HG02973 (cell line): ENCODE results near the gene TOMM22.

Source experiments
- ATAC-seq: cut with Tn5 transposase; IDR thresholded peaks from one replicate; pipeline ENCODE4 v1.9.1; 2021; ENCODE audit warnings: moderate library complexity; ENCODE audit not compliant: unreplicated experiment

Gene TOMM22

DNA sequence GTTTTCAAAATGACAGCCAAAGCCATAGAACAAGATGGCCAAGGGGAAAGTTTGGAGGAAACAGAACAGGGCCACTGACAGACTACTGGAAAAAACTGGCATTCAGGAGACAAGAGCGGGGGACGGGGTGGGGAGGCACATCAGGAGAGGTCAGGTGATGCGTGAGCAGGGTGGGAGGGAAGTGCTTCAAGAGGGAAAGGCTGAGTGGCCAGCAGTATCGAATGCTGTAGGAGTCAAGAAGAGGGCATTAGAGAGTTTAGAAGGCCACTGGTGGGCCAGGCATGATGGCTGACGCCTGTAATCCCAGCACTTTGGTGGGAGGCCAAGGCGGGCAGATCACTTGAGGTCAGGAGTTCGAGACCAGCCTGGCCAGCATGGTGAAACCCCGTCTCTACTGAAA is 32.2 kb downstream of the TOMM22 start:
- ATAC-seq = no peak

- no peak for ATAC-seq
Measured at GRCh38 chr22:38715176-38715764, 33.5 kb downstream of the TOMM22 start.

DNA sequence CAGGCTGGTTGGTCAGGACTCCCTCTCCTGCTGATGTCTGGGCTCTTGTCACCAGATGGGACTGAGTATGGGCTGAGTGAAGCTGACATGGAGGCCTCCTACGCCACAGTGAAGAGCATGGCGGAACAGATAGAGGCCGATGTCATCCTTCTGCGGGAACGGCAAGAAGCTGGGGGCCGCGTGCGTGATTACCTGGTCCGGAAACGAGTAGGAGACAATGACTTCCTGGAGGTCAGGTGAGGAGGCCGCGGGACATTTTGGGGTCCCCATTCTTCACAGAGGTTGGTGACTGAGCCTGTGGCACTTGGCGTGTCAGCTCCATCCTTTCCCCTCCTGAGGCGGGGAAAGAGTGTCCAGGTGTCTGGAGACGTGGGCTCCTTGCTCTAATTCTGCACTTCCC is 34.1 kb downstream of the TOMM22 start:
- ATAC-seq = no peak

- ATAC-seq = no peak
Measured at GRCh38 chr22:38716271-38716670, 34.5 kb downstream of the TOMM22 start.

GRCh38 chr22:38716826-38717225 is 35.1 kb downstream of the TOMM22 start:
- ATAC-seq = no peak

DNA sequence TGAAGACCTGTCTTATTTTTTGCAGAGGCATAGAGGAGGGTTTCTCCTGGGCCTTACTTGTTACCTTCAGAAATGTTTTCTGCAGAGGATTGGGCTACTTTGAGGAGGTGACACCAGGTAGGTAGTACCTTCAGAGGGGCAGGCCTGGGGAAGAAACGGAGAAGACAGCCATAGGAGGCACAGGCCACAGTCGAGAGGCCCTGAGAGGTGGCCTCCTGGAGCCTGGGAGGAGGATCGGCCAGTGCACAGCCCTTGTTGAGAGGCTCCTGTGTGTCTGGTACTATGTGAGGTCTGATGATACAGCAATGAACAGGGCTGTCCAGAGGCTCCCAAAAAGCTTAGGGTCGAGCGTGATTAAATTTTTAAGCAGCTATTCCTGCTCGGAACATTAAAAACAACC is 35.5 kb downstream of the TOMM22 start:
- ATAC-seq = no peak

GRCh38 chr22:38718414-38718813 is 36.7 kb downstream of the TOMM22 start:
- ATAC-seq = no peak

DNA sequence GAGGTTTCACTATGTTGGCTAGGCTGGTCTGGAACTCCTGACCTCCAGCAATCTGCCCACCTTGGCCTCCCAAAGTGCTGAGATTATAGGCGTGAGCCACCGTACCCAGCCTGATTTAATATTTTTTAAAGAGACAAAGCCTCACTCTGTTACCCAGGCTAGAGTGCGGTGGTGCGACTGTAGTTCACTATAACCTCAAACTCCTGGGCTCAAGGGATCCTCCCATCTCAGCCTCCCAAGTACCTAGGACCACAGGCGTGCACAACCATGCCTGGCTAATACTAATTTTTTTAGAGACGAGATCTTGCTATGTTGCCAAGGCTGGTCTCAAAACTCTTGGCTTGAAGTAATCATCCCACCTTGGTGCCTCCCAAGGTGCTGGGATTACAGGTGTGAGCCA is 37.4 kb downstream of the TOMM22 start:
- ATAC-seq = no peak

GRCh38 chr22:38720350-38720749 is 38.6 kb downstream of the TOMM22 start:
- no peak for ATAC-seq

DNA sequence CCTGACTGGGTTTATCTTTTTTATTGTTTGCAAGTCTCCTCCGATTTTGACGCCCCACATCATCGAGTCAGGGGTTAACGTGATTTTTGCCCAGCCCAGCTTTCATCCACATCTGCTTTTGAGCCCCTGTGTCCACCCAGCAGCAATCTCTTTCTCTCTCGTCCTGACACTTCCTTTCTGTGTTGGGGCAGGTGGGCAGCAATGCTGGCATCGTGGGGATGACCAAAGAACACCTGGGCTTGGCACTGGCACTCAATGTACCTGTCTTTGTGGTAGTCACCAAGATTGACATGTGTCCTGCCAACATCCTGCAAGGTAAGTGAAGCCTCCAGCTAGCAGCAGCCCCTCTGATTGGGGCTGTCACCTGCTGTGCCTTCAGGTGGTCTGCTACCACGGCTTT is 39.8 kb downstream of the TOMM22 start:
- ATAC-seq = no peak

DNA sequence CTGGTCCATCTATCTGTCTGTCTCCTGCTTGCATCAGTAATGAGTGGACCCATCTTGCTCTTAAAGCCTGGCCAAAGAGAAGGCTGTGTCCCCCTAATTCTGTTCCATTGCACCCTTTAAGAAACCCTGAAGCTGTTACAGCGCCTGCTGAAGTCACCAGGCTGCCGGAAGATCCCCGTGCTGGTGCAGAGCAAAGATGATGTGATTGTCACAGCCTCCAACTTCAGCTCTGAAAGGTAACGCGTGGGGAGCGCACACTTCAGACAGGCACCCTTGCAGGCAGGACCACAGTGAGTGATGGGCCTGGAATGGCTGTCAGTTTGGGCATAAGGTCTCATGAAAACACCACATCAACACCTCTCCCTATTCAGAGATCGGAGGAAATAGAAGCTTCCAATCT is 42.4 kb downstream of the TOMM22 start:
- ATAC-seq = no peak

DNA sequence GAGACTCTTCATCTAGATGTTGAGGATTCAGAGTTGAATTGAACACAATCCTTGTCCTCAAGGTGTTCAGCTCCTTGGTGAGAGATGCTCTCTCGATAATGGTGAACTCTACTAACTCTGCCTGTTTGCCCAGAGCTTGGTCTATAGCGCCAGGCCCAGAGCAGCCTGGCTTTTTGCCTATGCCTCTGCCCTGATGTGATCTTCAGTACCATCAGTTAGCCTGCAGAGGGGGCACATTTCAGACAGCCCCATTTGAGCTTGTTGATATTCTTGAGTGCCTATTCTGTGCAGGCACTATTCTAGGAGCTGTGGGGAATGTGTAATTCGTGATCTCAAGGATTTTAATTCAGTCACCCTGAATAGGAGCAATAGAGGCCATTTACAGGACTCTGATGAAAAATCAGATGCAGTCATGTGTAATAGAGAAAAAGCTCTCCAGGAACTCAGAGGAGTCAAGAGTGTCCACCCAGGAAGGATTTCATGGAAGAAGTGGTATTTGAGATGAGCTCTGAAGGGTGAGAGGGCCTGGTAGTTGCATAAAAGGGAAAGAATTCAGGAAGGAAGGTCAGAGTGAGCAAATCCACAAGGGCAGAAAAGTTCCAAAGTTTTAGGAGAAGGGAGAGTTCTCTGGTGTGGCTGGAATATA is 43.3 kb downstream of the TOMM22 start:
- no peak for ATAC-seq

- ATAC-seq = no peak
Measured at GRCh38 chr22:38725900-38726655, 44.3 kb downstream of the TOMM22 start.

DNA sequence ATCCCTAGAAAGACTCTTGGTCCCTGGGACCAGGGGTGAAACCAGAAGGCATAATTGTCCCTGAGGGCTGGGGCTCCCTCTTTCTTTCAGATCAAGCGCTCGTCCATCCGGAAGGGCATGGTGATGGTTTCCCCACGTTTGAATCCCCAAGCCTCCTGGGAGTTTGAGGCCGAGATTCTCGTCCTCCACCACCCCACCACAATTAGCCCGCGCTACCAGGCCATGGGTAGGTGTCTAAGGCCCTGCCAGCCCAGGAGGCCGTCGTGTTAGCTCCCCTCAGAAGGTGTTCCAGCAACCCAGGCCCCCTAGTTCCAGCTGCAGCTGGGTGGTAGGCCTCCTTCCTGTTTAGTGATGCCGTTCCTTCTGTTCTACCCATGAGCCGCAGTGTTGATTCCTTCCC is 45.4 kb downstream of the TOMM22 start:
- ATAC-seq = no peak

GRCh38 chr22:38727530-38728451 is 46.0 kb downstream of the TOMM22 start:
- no peak for ATAC-seq

GRCh38 chr22:38728871-38729796 is 47.4 kb downstream of the TOMM22 start:
- ATAC-seq = no peak

- no peak for ATAC-seq
Measured at GRCh38 chr22:38729946-38730345, 48.2 kb downstream of the TOMM22 start.

DNA sequence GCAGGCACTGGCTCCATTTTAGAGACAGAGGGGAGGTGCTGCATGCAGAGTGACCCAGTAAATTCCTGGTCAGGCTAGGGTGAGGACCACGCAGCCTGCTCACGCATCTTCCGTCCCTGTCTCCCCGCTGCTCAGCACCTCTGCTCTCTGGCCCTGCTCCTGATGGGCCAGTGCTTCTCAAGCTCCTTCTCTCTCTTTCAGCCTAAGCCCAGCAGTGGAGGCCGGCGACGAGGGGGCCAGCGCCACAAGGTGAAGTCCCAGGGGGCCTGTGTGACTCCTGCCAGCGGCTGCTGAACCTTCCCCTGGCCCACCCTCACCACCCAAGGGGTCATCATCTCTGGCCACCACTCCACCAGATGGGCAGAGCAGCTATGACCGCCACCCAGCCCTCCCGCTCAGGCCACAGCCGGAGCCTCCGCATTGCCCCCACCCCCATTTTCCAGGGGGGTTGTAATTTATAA is 48.7 kb downstream of the TOMM22 start:
- no peak for ATAC-seq

DNA sequence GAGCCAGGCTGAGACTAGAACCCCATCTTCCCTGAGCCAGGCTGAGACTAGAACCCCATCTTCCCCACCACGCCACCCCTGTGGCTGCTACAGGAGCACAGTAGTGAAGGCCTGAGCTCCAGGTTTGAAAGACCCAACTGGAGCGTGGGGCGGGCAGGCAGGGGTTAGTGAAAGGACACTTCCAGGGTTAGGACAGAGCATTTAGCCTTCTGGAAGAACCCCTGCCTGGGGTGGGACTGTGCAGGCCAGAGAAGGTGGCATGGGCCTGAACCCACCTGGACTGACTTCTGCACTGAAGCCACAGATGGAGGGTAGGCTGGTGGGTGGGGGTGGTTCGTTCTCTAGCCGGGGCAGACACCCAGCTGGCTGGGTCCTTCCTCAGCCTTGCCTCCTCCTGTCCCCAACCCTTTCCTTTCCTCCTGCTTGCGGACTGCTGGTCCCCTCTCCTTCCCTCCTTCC is 50.0 kb downstream of the TOMM22 start:
- ATAC-seq = no peak

DNA sequence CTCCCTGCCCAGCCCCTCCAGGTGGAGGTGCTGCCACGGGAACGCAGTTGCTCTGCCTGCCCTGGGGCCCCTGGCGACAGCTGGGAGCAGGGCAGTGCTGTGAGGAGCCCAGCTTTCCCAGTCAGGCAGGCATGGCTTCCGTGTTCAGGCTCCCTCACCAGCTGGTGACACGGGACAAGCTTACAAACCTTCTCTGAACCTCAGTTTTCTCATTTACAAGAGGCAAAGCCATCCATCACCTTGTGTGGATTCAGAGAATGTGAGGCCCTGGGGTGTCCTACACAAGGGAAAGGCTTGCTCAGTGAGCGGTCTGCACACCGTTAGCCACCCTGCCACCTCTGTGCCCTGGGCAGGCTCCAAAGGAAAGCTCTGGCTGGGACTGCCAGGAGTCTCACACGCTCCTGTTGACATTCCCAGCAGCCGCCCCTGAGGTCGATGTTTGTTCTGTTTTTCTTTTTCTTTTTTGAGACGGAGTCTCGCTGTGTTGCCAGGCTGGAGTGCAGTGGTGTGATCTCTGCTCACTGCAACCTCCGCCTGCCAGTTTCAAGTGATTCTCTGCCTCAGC is 50.6 kb downstream of the TOMM22 start:
- no peak for ATAC-seq
